DND-41 (cell line): ENCODE results near the gene USP5.

Experiments used
- ATAC-seq: fragments of 200-7000 bp; cut with Tn5 transposase; 3 replicates; pipeline ENCODE4 v1.9.1; 2021; ENCODE audit warnings: low read depth; ENCODE audit not compliant: insufficient read depth
- DNase-seq: peaks from one replicate; pipeline ENCODE4 v3.0.0-alpha.2; 2020
- H2AFZ ChIP-seq: 2 replicates; pipeline ENCODE4 v1.6.0; 2012; ENCODE audit warnings: low read depth, low read length
- H3K27ac ChIP-seq: 2 replicates; pipeline ENCODE4 v1.5.1; 2012; ENCODE audit warnings: low read length, inconsistent platforms
- H3K27me3 ChIP-seq: fragments of 200-600 bp; sonication (generic); 2 replicates; pipeline ENCODE4 v1.6.0; 2012; ENCODE audit warnings: low read length, mild to moderate bottlenecking, inconsistent platforms; ENCODE audit not compliant: insufficient read depth, poor library complexity
- H3K36me3 ChIP-seq: 2 replicates; pipeline ENCODE4 v1.5.1; 2012; ENCODE audit warnings: low read length, inconsistent platforms; ENCODE audit not compliant: insufficient read depth
- H3K4me1 ChIP-seq: 2 replicates; pipeline ENCODE4 v1.5.1; 2012; ENCODE audit warnings: mild to moderate bottlenecking, low read length; ENCODE audit not compliant: insufficient read depth
- H3K4me2 ChIP-seq: 2 replicates; pipeline ENCODE4 v1.6.0; 2012; ENCODE audit warnings: mild to moderate bottlenecking, moderate library complexity, low read length, inconsistent platforms; ENCODE audit not compliant: insufficient read depth
- H3K4me3 ChIP-seq, 2 experiments: fragments of 200-600 bp in 1 of 2; shearing (Covaris generic) in 1 of 2; 2 replicates each; pipeline ENCODE4 v1.5.1; 2012 to 2016; ENCODE audit warnings: inconsistent platforms in 2 of 2, low read length in 2 of 2, mild to moderate bottlenecking in 2 of 2, low read depth in 1 of 2, moderate library complexity in 1 of 2
- H3K79me2 ChIP-seq: 2 replicates; pipeline ENCODE4 v1.6.0; 2012; ENCODE audit warnings: low read length, inconsistent platforms; ENCODE audit not compliant: insufficient read depth
- H3K9ac ChIP-seq: 2 replicates; pipeline ENCODE4 v1.6.0; 2012; ENCODE audit warnings: low read depth, mild to moderate bottlenecking, inconsistent platforms, low read length, moderate library complexity
- H3K9me3 ChIP-seq: 2 replicates; pipeline ENCODE4 v1.5.1; 2012; ENCODE audit warnings: low read length, moderate library complexity, mild to moderate bottlenecking, inconsistent platforms; ENCODE audit not compliant: insufficient read depth, severe bottlenecking
- H4K20me1 ChIP-seq: 2 replicates; pipeline ENCODE4 v1.6.0; 2012; ENCODE audit warnings: low read length; ENCODE audit not compliant: insufficient read depth
- CTCF ChIP-seq: IDR thresholded peaks from 2 replicates; pipeline ENCODE4 v1.5.1; 2012; ENCODE audit warnings: borderline replicate concordance, low read length, moderate library complexity, mild to moderate bottlenecking; ENCODE audit not compliant: poor library complexity, severe bottlenecking; ENCODE audit errors: extremely low read depth
- EZH2 ChIP-seq: IDR thresholded peaks from 3 replicates; pipeline ENCODE4 v1.6.1; 2012; ENCODE audit warnings: borderline replicate concordance, low read depth, mild to moderate bottlenecking, moderate library complexity, low read length, inconsistent platforms; ENCODE audit not compliant: severe bottlenecking

Gene USP5

GRCh38 chr12:6845395-6845794, 6.6 kb upstream of the USP5 start:
- DNase-seq (no peak), ATAC-seq (no peak)
- H2AFZ ChIP-seq = no peak overlapping the region
- peaks cover 14% of the 10 kb centered on the region for H3K4me1 ChIP-seq
- H4K20me1 ChIP-seq = peaks cover 3% of the 10 kb centered on the region; the same call in 1 of the 2 replicates
- peaks cover 41% of the 10 kb centered on the region for H3K36me3 ChIP-seq
- H3K4me3 ChIP-seq = no peak overlapping the region
- H3K9ac ChIP-seq = no peak overlapping the region
- H3K27ac ChIP-seq = no peak overlapping the region
- peaks cover 17% of the 10 kb centered on the region for H3K79me2 ChIP-seq
- TF ChIP-seq EZH2 (no peak), CTCF (no peak)
- H3K4me2 ChIP-seq = no peak overlapping the region
- no peaks in the 10 kb centered on the region for H3K27me3 ChIP-seq
- H3K9me3 ChIP-seq = no peaks in the 10 kb centered on the region

GRCh38 chr12:6846316-6846869, 5.6 kb upstream of the USP5 start:
- Histone ChIP-seq H3K27me3 (no peaks in the 10 kb centered on the region), H3K4me3 (no peak overlapping the region), H2AFZ (no peak overlapping the region), H3K9me3 (no peaks in the 10 kb centered on the region), H3K4me2 (no peak overlapping the region), H3K4me1 (peaks cover 19% of the 10 kb centered on the region), H3K9ac (no peak overlapping the region), H3K79me2 (peaks cover 24% of the 10 kb centered on the region), H4K20me1 (peaks cover 7% of the 10 kb centered on the region; the same call in 1 of the 2 replicates), H3K27ac (no peak overlapping the region), H3K36me3 (peaks cover 45% of the 10 kb centered on the region)
- no peak for ATAC-seq
- TF ChIP-seq EZH2 = no peak
- no peak for TF ChIP-seq CTCF
- DNase-seq = no peak

GRCh38 chr12:6847676-6848075, 4.3 kb upstream of the USP5 start:
- Histone ChIP-seq H3K9ac (no peak overlapping the region), H4K20me1 (peaks cover 7% of the 10 kb centered on the region; the same call in 1 of the 2 replicates), H3K36me3 (peaks cover 45% of the 10 kb centered on the region), H3K4me3 (no peak overlapping the region), H3K4me1 (peaks cover 21% of the 10 kb centered on the region), H2AFZ (no peak overlapping the region), H3K9me3 (no peaks in the 10 kb centered on the region), H3K27ac (no peak overlapping the region), H3K27me3 (no peaks in the 10 kb centered on the region), H3K4me2 (no peak overlapping the region), H3K79me2 (peaks cover 26% of the 10 kb centered on the region)
- DNase-seq = no peak
- TF ChIP-seq EZH2 (no peak), CTCF (no peak)
- ATAC-seq = no peak

- no peak for DNase-seq
- no peak for TF ChIP-seq CTCF
- H3K9me3 ChIP-seq = no peaks in the 10 kb centered on the region
- no peaks in the 10 kb centered on the region for H3K27me3 ChIP-seq
- peak overlapping the region in 1 of 2 experiments; percentile 87; a peak in 2 of 4 replicates for H3K4me3 ChIP-seq
- peaks cover 22% of the 10 kb centered on the region for H4K20me1 ChIP-seq
- ATAC-seq = no peak
- H3K27ac ChIP-seq = no peak overlapping the region
- peak overlapping the region; percentile 95 for H3K4me2 ChIP-seq
- no peak overlapping the region for H2AFZ ChIP-seq
- peaks cover 52% of the 10 kb centered on the region for H3K36me3 ChIP-seq
- H3K4me1 ChIP-seq = peaks cover 37% of the 10 kb centered on the region
- peaks cover 43% of the 10 kb centered on the region for H3K79me2 ChIP-seq
- peak overlapping the region; percentile 81; the same call in 1 of the 2 replicates for H3K9ac ChIP-seq
These were observed 2.5 kb upstream of the USP5 start for GRCh38 chr12:6849427-6849826.
